Sigmoid colon (tissue), 3 donors: ENCODE data around the gene OR7C1.

Experiments used
- POLR2A ChIP-seq, 2 donors: fragments of 450-650 bp; IDR thresholded peaks; one replicate each; pipeline ENCODE4 v1.6.1; 2016; ENCODE audit warnings: antibody characterized with exemption in 2 of 2, mild to moderate bottlenecking in 2 of 2, moderate library complexity in 2 of 2
- TF ChIP-seq, protein P1 (sequence below), 4 experiments: fragments of 450-650 bp in 3 of 4; fragments of 200-600 bp in 1 of 4; IDR thresholded peaks; one replicate each; pipeline ENCODE4 v1.5.1; 2016 to 2019; ENCODE audit warnings: antibody characterized with exemption in 4 of 4, mild to moderate bottlenecking in 3 of 4, moderate library complexity in 2 of 4

DNA sequence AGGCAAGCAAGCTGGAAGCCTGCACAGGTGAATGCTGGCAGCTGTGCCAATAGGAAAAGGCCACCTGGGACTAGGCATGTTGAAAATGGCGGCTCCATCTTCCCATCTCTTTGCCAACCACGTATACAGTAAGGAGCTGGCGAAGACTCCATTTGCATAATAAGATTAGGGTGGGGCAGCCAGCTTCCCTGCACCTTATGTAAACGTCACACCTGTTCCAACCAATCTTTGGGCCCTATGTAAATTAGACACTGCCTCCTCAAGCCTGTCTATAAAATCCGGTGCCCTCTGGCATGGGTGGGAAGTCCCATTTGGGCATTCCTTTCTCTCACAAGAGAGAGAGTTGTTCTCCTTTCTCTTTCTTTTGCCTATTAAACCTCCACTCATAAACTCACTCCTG is 73.4 kb downstream of the OR7C1 start:
- TF ChIP-seq, protein P1, sequence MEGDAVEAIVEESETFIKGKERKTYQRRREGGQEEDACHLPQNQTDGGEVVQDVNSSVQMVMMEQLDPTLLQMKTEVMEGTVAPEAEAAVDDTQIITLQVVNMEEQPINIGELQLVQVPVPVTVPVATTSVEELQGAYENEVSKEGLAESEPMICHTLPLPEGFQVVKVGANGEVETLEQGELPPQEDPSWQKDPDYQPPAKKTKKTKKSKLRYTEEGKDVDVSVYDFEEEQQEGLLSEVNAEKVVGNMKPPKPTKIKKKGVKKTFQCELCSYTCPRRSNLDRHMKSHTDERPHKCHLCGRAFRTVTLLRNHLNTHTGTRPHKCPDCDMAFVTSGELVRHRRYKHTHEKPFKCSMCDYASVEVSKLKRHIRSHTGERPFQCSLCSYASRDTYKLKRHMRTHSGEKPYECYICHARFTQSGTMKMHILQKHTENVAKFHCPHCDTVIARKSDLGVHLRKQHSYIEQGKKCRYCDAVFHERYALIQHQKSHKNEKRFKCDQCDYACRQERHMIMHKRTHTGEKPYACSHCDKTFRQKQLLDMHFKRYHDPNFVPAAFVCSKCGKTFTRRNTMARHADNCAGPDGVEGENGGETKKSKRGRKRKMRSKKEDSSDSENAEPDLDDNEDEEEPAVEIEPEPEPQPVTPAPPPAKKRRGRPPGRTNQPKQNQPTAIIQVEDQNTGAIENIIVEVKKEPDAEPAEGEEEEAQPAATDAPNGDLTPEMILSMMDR (IDR thresholded peaks at IDR 0.05), result no peak
- TF ChIP-seq POLR2A (IDR thresholded peaks at IDR 0.05), result no peak
